ENCODE data around the gene LLGL1.

Gene LLGL1

GRCh38 chr17:18230288-18231141 is 5.1 kb downstream of the LLGL1 start:
- no peak for DNase-seq

GRCh38 chr17:18231164-18231563 is 5.7 kb downstream of the LLGL1 start:
- DNase-seq, result no peak

GRCh38 chr17:18233803-18234518 is 8.5 kb downstream of the LLGL1 start:
- no peak for DNase-seq

- DNase-seq, result no peak
Observed at GRCh38 chr17:18234853-18235380, 9.5 kb downstream of the LLGL1 start.

- peak; percentile 75 for DNase-seq
Observed at GRCh38 chr17:18235743-18236256, 10.4 kb downstream of the LLGL1 start.

GRCh38 chr17:18236494-18236893 is 11.1 kb downstream of the LLGL1 start:
- DNase-seq, result no peak

GRCh38 chr17:18237461-18237860 is 12.0 kb downstream of the LLGL1 start:
- DNase-seq, result no peak

- DNase-seq, result no peak
Observed at GRCh38 chr17:18238299-18238698, 12.9 kb downstream of the LLGL1 start.

- no peak for DNase-seq
Observed at GRCh38 chr17:18240449-18240848, 15.0 kb downstream of the LLGL1 start.

GRCh38 chr17:18241229-18241871 is 15.9 kb downstream of the LLGL1 start:
- DNase-seq, result no peak

GRCh38 chr17:18245038-18245776 is 19.8 kb downstream of the LLGL1 start:
- DNase-seq, result no peak

- no peak for DNase-seq
Observed at GRCh38 chr17:18246109-18246725, 20.8 kb downstream of the LLGL1 start.

GRCh38 chr17:18246880-18247612 is 21.6 kb downstream of the LLGL1 start:
- peak; percentile 74 for DNase-seq

- no peak for DNase-seq
Observed at GRCh38 chr17:18247613-18248001, 22.2 kb downstream of the LLGL1 start.

GRCh38 chr17:18248300-18248731 is 22.9 kb downstream of the LLGL1 start:
- peak; percentile 76 for DNase-seq

- DNase-seq, result no peak
Observed at GRCh38 chr17:18248811-18249210, 23.4 kb downstream of the LLGL1 start.

GRCh38 chr17:18250259-18250658 is 24.8 kb downstream of the LLGL1 start:
- no peak for DNase-seq

GRCh38 chr17:18250708-18251107 is 25.3 kb downstream of the LLGL1 start:
- DNase-seq, result no peak

GRCh38 chr17:18251204-18251603 is 25.8 kb downstream of the LLGL1 start:
- no peak for DNase-seq

GRCh38 chr17:18252160-18252559 is 26.7 kb downstream of the LLGL1 start:
- no peak for DNase-seq

- no peak for DNase-seq
Observed at GRCh38 chr17:18253187-18253884, 27.9 kb downstream of the LLGL1 start.

Measured in activated CD8-positive, alpha-beta memory T cell treated with anti-CD3 and anti-CD28 coated beads, Interleukin-2, amount 50 U/mL, for 48 hours (primary cell).